ENCODE results near the gene SLC4A7.

The SLC4A7 gene

DNA sequence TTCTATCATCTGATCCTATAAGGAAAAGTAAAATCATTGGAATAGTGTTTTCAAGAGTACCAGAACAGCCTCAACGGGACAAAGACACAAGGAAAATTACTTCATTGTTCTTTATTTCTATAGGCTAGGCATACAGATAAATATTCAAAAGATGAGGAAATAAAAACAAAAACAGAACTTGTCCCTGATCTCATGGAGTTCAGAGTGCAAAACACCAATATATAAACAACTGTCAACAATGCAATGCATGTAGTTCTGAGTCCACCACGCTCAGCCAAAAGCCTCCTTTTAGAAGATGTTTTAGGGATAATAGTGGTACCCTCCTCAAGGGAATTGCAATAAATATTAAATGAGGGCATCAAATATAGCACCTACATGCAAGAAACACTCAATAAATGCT is 4.6 kb upstream of the SLC4A7 start:
- ChIA-PET POLR2A (no interaction called here), CTCF (interaction anchor here (1.5 kb wide), 1 partner anchor 21 kb away, joined by 4 read pairs; no protein-coding TSS in a partner anchor)
- H3K4me3 ChIP-seq (ENCODE audit: low read depth, low read length), result no peak overlapping the region
- H3K4me1 ChIP-seq (ENCODE audit: control insufficient read depth, insufficient read depth, low read length), result no peaks in the 10 kb centered on the region
- no peak overlapping the region for H3K27ac ChIP-seq (ENCODE audit: extremely low read depth, low read depth, low read length)
- TF ChIP-seq ZBTB8A (tag by site-specific recombination; IDR thresholded peaks at IDR 0.05), result no peak
- no peak for TF ChIP-seq MEIS1 (CRISPR knock-in tag; IDR thresholded peaks at IDR 0.05; ENCODE audit: borderline replicate concordance)
- no peak for TF ChIP-seq ZNF623 (tag by site-specific recombination; IDR thresholded peaks at IDR 0.05)
- no peak for TF ChIP-seq REPIN1 (tag by site-specific recombination; IDR thresholded peaks at IDR 0.05; ENCODE audit: low read depth)
- TF ChIP-seq ZNF175 (tag by site-specific recombination; IDR thresholded peaks at IDR 0.05), result no peak
- no peak for TF ChIP-seq KLF9 (tag by site-specific recombination; IDR thresholded peaks at IDR 0.05; ENCODE audit: low read depth)
- TF ChIP-seq ZNF580 (tag by site-specific recombination; IDR thresholded peaks at IDR 0.05), result no peak
- TF ChIP-seq ZNF621 (tag by site-specific recombination; IDR thresholded peaks at IDR 0.05), result no peak
- TF ChIP-seq, protein P1, sequence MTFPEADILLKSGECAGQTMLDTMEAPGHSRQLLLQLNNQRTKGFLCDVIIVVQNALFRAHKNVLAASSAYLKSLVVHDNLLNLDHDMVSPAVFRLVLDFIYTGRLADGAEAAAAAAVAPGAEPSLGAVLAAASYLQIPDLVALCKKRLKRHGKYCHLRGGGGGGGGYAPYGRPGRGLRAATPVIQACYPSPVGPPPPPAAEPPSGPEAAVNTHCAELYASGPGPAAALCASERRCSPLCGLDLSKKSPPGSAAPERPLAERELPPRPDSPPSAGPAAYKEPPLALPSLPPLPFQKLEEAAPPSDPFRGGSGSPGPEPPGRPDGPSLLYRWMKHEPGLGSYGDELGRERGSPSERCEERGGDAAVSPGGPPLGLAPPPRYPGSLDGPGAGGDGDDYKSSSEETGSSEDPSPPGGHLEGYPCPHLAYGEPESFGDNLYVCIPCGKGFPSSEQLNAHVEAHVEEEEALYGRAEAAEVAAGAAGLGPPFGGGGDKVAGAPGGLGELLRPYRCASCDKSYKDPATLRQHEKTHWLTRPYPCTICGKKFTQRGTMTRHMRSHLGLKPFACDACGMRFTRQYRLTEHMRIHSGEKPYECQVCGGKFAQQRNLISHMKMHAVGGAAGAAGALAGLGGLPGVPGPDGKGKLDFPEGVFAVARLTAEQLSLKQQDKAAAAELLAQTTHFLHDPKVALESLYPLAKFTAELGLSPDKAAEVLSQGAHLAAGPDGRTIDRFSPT (tag by site-specific recombination; IDR thresholded peaks at IDR 0.05), result no peak
- TF ChIP-seq, protein P2, sequence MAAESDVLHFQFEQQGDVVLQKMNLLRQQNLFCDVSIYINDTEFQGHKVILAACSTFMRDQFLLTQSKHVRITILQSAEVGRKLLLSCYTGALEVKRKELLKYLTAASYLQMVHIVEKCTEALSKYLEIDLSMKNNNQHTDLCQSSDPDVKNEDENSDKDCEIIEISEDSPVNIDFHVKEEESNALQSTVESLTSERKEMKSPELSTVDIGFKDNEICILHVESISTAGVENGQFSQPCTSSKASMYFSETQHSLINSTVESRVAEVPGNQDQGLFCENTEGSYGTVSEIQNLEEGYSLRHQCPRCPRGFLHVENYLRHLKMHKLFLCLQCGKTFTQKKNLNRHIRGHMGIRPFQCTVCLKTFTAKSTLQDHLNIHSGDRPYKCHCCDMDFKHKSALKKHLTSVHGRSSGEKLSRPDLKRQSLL (tag by site-specific recombination; IDR thresholded peaks at IDR 0.05), result no peak
- TF ChIP-seq ZNF692 (tag by site-specific recombination; IDR thresholded peaks at IDR 0.05), result no peak
- TF ChIP-seq, protein P3, sequence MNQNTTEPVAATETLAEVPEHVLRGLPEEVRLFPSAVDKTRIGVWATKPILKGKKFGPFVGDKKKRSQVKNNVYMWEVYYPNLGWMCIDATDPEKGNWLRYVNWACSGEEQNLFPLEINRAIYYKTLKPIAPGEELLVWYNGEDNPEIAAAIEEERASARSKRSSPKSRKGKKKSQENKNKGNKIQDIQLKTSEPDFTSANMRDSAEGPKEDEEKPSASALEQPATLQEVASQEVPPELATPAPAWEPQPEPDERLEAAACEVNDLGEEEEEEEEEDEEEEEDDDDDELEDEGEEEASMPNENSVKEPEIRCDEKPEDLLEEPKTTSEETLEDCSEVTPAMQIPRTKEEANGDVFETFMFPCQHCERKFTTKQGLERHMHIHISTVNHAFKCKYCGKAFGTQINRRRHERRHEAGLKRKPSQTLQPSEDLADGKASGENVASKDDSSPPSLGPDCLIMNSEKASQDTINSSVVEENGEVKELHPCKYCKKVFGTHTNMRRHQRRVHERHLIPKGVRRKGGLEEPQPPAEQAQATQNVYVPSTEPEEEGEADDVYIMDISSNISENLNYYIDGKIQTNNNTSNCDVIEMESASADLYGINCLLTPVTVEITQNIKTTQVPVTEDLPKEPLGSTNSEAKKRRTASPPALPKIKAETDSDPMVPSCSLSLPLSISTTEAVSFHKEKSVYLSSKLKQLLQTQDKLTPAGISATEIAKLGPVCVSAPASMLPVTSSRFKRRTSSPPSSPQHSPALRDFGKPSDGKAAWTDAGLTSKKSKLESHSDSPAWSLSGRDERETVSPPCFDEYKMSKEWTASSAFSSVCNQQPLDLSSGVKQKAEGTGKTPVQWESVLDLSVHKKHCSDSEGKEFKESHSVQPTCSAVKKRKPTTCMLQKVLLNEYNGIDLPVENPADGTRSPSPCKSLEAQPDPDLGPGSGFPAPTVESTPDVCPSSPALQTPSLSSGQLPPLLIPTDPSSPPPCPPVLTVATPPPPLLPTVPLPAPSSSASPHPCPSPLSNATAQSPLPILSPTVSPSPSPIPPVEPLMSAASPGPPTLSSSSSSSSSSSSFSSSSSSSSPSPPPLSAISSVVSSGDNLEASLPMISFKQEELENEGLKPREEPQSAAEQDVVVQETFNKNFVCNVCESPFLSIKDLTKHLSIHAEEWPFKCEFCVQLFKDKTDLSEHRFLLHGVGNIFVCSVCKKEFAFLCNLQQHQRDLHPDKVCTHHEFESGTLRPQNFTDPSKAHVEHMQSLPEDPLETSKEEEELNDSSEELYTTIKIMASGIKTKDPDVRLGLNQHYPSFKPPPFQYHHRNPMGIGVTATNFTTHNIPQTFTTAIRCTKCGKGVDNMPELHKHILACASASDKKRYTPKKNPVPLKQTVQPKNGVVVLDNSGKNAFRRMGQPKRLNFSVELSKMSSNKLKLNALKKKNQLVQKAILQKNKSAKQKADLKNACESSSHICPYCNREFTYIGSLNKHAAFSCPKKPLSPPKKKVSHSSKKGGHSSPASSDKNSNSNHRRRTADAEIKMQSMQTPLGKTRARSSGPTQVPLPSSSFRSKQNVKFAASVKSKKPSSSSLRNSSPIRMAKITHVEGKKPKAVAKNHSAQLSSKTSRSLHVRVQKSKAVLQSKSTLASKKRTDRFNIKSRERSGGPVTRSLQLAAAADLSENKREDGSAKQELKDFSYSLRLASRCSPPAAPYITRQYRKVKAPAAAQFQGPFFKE (tag by site-specific recombination; IDR thresholded peaks at IDR 0.05; ENCODE audit: borderline replicate concordance), result no peak
- TF ChIP-seq SCRT2 (tag by site-specific recombination; IDR thresholded peaks at IDR 0.05), result no peak
- no peak for TF ChIP-seq ZNF701 (tag by site-specific recombination; IDR thresholded peaks at IDR 0.05)
- no peak for TF ChIP-seq HOXA7 (CRISPR knock-in tag; IDR thresholded peaks at IDR 0.05; ENCODE audit: borderline replicate concordance)
- no peak for TF ChIP-seq ZNF202 (tag by site-specific recombination; IDR thresholded peaks at IDR 0.05; ENCODE audit: borderline replicate concordance)
- TF ChIP-seq ZBTB20 (tag by site-specific recombination; IDR thresholded peaks at IDR 0.05), result no peak
- H3K9me3 ChIP-seq (ENCODE audit: control insufficient read depth, insufficient read depth, low read depth, low read length), result no peaks in the 10 kb centered on the region
- H3K36me3 ChIP-seq (ENCODE audit: control insufficient read depth in 2 of 2, insufficient read depth in 1 of 2, low read length in 2 of 2), result no peaks in the 10 kb centered on the region
